HL-60/S4 treated with retinoic acid at 250 ng/mL for 4 days and 3 days (cell line): ENCODE measurements around the gene PHLDA1.
"Not testable (repeated sequence)": the region's sequence is repeated elsewhere in the genome, so short reads cannot be mapped to it uniquely, and the experiment has no call there.

Experiments
- in situ Hi-C: fragments of 300-500 bp; cut with MboI; formaldehyde crosslinking; loops from 2 replicates; pipeline ENCODE4 v1.7.0; 2022; ENCODE audit warnings: low sequenced_read_pairs

Gene PHLDA1

GRCh38 chr12:75991753-75992152, 39.8 kb downstream of the PHLDA1 start:
- in situ Hi-C loops, result no loop called here

- in situ Hi-C loops, result no loop called here
Observed at GRCh38 chr12:75990189-75990912, 41.2 kb downstream of the PHLDA1 start.

- in situ Hi-C loops, result not testable (repeated sequence)
Observed at GRCh38 chr12:75987709-75988108, 43.9 kb downstream of the PHLDA1 start.

- in situ Hi-C loops, result no loop called here
Observed at GRCh38 chr12:75986001-75986746, 45.4 kb downstream of the PHLDA1 start.

GRCh38 chr12:75985566-75985965, 46.0 kb downstream of the PHLDA1 start:
- in situ Hi-C loops, result no loop called here

GRCh38 chr12:75984577-75985182, 46.9 kb downstream of the PHLDA1 start:
- in situ Hi-C loops, result no loop called here

GRCh38 chr12:75983851-75984250, 47.7 kb downstream of the PHLDA1 start:
- in situ Hi-C loops, result not testable (repeated sequence)

- in situ Hi-C loops, result no loop called here
Observed at GRCh38 chr12:75982979-75983660, 48.5 kb downstream of the PHLDA1 start.

- in situ Hi-C loops, result no loop called here
Observed at GRCh38 chr12:75982169-75982564, 49.4 kb downstream of the PHLDA1 start.

- in situ Hi-C loops, result no loop called here
Observed at GRCh38 chr12:75981247-75982168, 50.1 kb downstream of the PHLDA1 start.

GRCh38 chr12:75979181-75979580, 52.4 kb downstream of the PHLDA1 start:
- in situ Hi-C loops, result no loop called here

GRCh38 chr12:75978677-75979076, 52.9 kb downstream of the PHLDA1 start:
- in situ Hi-C loops, result no loop called here

- in situ Hi-C loops, result no loop called here
Observed at GRCh38 chr12:75977952-75978671, 53.5 kb downstream of the PHLDA1 start.

- in situ Hi-C loops, result no loop called here
Observed at GRCh38 chr12:75977590-75977951, 54.0 kb downstream of the PHLDA1 start.

GRCh38 chr12:75976913-75977312, 54.7 kb downstream of the PHLDA1 start:
- in situ Hi-C loops, result no loop called here

- in situ Hi-C loops, result no loop called here
Observed at GRCh38 chr12:75976113-75976512, 55.5 kb downstream of the PHLDA1 start.

GRCh38 chr12:75975702-75976101, 55.9 kb downstream of the PHLDA1 start:
- in situ Hi-C loops, result no loop called here
